ENCODE data around the gene MSI1.
A peak's percentile ranks its signal among the peaks of the same experiment; 100 is the strongest.

MSI1 gene

GRCh38 chr12:120369603-120370342, 809 bp upstream of the MSI1 start:
- H3K9me3 ChIP-seq (replicated peaks in 1 of 11) = no peaks in the 10 kb centered on the region
- H3K4me1 ChIP-seq = peaks cover 0 to 11% (median 0%) of the 10 kb centered on the region in 10 experiments; a peak in 5 of 20 replicates
- peak overlapping the region; percentile 52 to 74 (median 60) for H3K4me3 ChIP-seq
- H4K20me1 ChIP-seq = peaks cover 0 to 37% (median 0%) of the 10 kb centered on the region in 11 experiments; a peak in 10 of 22 replicates
- TF ChIP-seq Cebpa-rat (IDR thresholded peaks at IDR 0.05) = no peak
- peak overlapping the region in 9 of 11 experiments; percentile 36 to 72 (median 52); a peak in 11 of 22 replicates for H3K9ac ChIP-seq
- peak overlapping the region; percentile 80 to 96 (median 92) for H3K4me2 ChIP-seq
- peaks cover 79 to 94% (median 85%) of the 10 kb centered on the region in 11 experiments for H3K27me3 ChIP-seq
- H3K27ac ChIP-seq = no peak overlapping the region
- no peaks in the 10 kb centered on the region for H3K36me3 ChIP-seq

GRCh38 chr12:120367924-120368788, 808 bp downstream of the MSI1 start:
- Histone ChIP-seq H4K20me1 (peaks cover 0 to 38% (median 0%) of the 10 kb centered on the region in 11 experiments; a peak in 10 of 22 replicates), H3K27ac (no peak overlapping the region), H3K9ac (peak overlapping the region in 2 of 11 experiments; percentile 13 to 59; a peak in 2 of 22 replicates), H3K9me3 (replicated peaks in 1 of 11) (no peaks in the 10 kb centered on the region), H3K4me2 (peak overlapping the region; percentile 80 to 96 (median 92)), H3K27me3 (peaks cover 82 to 100% (median 96%) of the 10 kb centered on the region in 11 experiments), H3K36me3 (no peaks in the 10 kb centered on the region), H3K4me1 (peaks cover 0 to 11% (median 1%) of the 10 kb centered on the region in 10 experiments; a peak in 8 of 20 replicates), H3K4me3 (peak overlapping the region; percentile 52 to 74 (median 60); a peak in 19 of 20 replicates)
- TF ChIP-seq Cebpa-rat (IDR thresholded peaks at IDR 0.05) = no peak

- no peak overlapping the region for H3K4me3 ChIP-seq
- no peak overlapping the region for H3K9ac ChIP-seq
- no peak overlapping the region for H3K27ac ChIP-seq
- peaks cover 0 to 38% (median 0%) of the 10 kb centered on the region in 11 experiments; a peak in 10 of 22 replicates for H4K20me1 ChIP-seq
- peaks cover 75 to 98% (median 90%) of the 10 kb centered on the region in 11 experiments for H3K27me3 ChIP-seq
- no peaks in the 10 kb centered on the region for H3K36me3 ChIP-seq
- H3K4me2 ChIP-seq = no peak overlapping the region
- peaks cover 0 to 17% (median 9%) of the 10 kb centered on the region in 10 experiments; a peak in 18 of 20 replicates for H3K4me1 ChIP-seq
- H3K9me3 ChIP-seq (replicated peaks in 1 of 11) = no peaks in the 10 kb centered on the region
- no peak for TF ChIP-seq Cebpa-rat (IDR thresholded peaks at IDR 0.05)
Measured at GRCh38 chr12:120367233-120367923, 1.6 kb downstream of the MSI1 start.

GRCh38 chr12:120366845-120367232, 2.1 kb downstream of the MSI1 start:
- H3K27me3 ChIP-seq = peaks cover 70 to 98% (median 85%) of the 10 kb centered on the region in 11 experiments
- peaks cover 2 to 23% (median 12%) of the 10 kb centered on the region in 10 experiments; a peak in 19 of 20 replicates for H3K4me1 ChIP-seq
- H4K20me1 ChIP-seq = peaks cover 0 to 38% (median 0%) of the 10 kb centered on the region in 11 experiments; a peak in 10 of 22 replicates
- no peak overlapping the region for H3K4me2 ChIP-seq
- no peaks in the 10 kb centered on the region for H3K36me3 ChIP-seq
- H3K9ac ChIP-seq = no peak overlapping the region
- H3K9me3 ChIP-seq (replicated peaks in 1 of 11) = no peaks in the 10 kb centered on the region
- H3K4me3 ChIP-seq = no peak overlapping the region
- H3K27ac ChIP-seq = no peak overlapping the region
- no peak for TF ChIP-seq Cebpa-rat (IDR thresholded peaks at IDR 0.05)

- no peak overlapping the region for H3K4me3 ChIP-seq
- no peak overlapping the region for H3K4me2 ChIP-seq
- peaks cover 65 to 93% (median 80%) of the 10 kb centered on the region in 11 experiments for H3K27me3 ChIP-seq
- TF ChIP-seq Cebpa-rat (IDR thresholded peaks at IDR 0.05) = no peak
- H3K9ac ChIP-seq = no peak overlapping the region
- H3K9me3 ChIP-seq (replicated peaks in 1 of 11) = no peaks in the 10 kb centered on the region
- H4K20me1 ChIP-seq = peaks cover 0 to 38% (median 0%) of the 10 kb centered on the region in 11 experiments; a peak in 10 of 22 replicates
- H3K27ac ChIP-seq = no peak overlapping the region
- H3K4me1 ChIP-seq = peaks cover 6 to 28% (median 17%) of the 10 kb centered on the region in 10 experiments; a peak in 19 of 20 replicates
- no peaks in the 10 kb centered on the region for H3K36me3 ChIP-seq
Measured at GRCh38 chr12:120366341-120366705, 2.6 kb downstream of the MSI1 start.

GRCh38 chr12:120365675-120366340, 3.2 kb downstream of the MSI1 start:
- peaks cover 6 to 31% (median 21%) of the 10 kb centered on the region in 10 experiments; a peak in 19 of 20 replicates for H3K4me1 ChIP-seq
- no peak overlapping the region for H3K9ac ChIP-seq
- peaks cover 0 to 38% (median 0%) of the 10 kb centered on the region in 11 experiments; a peak in 10 of 22 replicates for H4K20me1 ChIP-seq
- H3K27me3 ChIP-seq = peaks cover 60 to 89% (median 75%) of the 10 kb centered on the region in 11 experiments
- TF ChIP-seq Cebpa-rat (IDR thresholded peaks at IDR 0.05) = no peak
- H3K9me3 ChIP-seq (replicated peaks in 1 of 11) = no peaks in the 10 kb centered on the region
- H3K36me3 ChIP-seq = no peaks in the 10 kb centered on the region
- no peak overlapping the region for H3K4me2 ChIP-seq
- H3K4me3 ChIP-seq = no peak overlapping the region
- H3K27ac ChIP-seq = no peak overlapping the region

- H4K20me1 ChIP-seq = peaks cover 0 to 28% (median 0%) of the 10 kb centered on the region in 11 experiments; a peak in 8 of 22 replicates
- H3K4me1 ChIP-seq = peaks cover 6 to 29% (median 21%) of the 10 kb centered on the region in 10 experiments; a peak in 19 of 20 replicates
- H3K4me2 ChIP-seq = no peak overlapping the region
- H3K9ac ChIP-seq = no peak overlapping the region
- no peaks in the 10 kb centered on the region for H3K36me3 ChIP-seq
- no peaks in the 10 kb centered on the region for H3K9me3 ChIP-seq (replicated peaks in 1 of 11)
- no peak overlapping the region for H3K27ac ChIP-seq
- peaks cover 47 to 76% (median 62%) of the 10 kb centered on the region in 11 experiments for H3K27me3 ChIP-seq
- no peak for TF ChIP-seq Cebpa-rat (IDR thresholded peaks at IDR 0.05)
- no peak overlapping the region for H3K4me3 ChIP-seq
Measured at GRCh38 chr12:120364487-120364886, 4.5 kb downstream of the MSI1 start.
